ENCODE measurements around the gene GOLGA6L10. TPM values are rescaled to one million over a fixed set of nuclear protein-coding genes. Genes with fewer than 3 reads are reported as not detected.
"Not testable (repeated sequence)": the region's sequence is repeated elsewhere in the genome, so short reads cannot be mapped to it uniquely, and the experiment has no call there.

The GOLGA6L10 gene
- total and polyA plus RNA-seq, 7 experiments from 2014 or later = 0.04 to 3.8 (median 1.0) TPM

GRCh38 chr15:82364548-82364947, 15.3 kb upstream of the GOLGA6L10 start:
- H3K9me3 Mint-ChIP-seq; H3K27ac ChIP-seq (ENCODE audit: low read depth, low read length); intact Hi-C loops (cut with micrococcal nuclease); H3K4me3 ChIP-seq (ENCODE audit: low read length); H3K4me1 ChIP-seq (ENCODE audit: control insufficient read depth in 2 of 2, insufficient read depth in 2 of 2, low read length in 2 of 2); ATAC-seq; H3K27ac Mint-ChIP-seq; H3K4me1 Mint-ChIP-seq; CTCF ChIA-PET; H3K4me3 Mint-ChIP-seq; H3K27me3 ChIP-seq (ENCODE audit: control insufficient read depth in 2 of 2, insufficient read depth in 2 of 2, low read length in 2 of 2); H3K36me3 Mint-ChIP-seq; H3K9me3 ChIP-seq (ENCODE audit: control insufficient read depth in 2 of 3, low read length in 3 of 3); H3K27me3 Mint-ChIP-seq; POLR2A ChIA-PET; DNase-seq; H3K36me3 ChIP-seq (ENCODE audit: control insufficient read depth in 2 of 3, insufficient read depth in 3 of 3, low read length in 3 of 3): not testable (repeated sequence)

GRCh38 chr15:82362790-82363189, 13.5 kb upstream of the GOLGA6L10 start:
- H3K4me1 Mint-ChIP-seq; H3K9me3 Mint-ChIP-seq; H3K27ac Mint-ChIP-seq; CTCF ChIA-PET; H3K36me3 Mint-ChIP-seq; H3K4me3 ChIP-seq (ENCODE audit: low read length); ATAC-seq; H3K36me3 ChIP-seq (ENCODE audit: control insufficient read depth in 2 of 3, insufficient read depth in 3 of 3, low read length in 3 of 3); POLR2A ChIA-PET; H3K4me3 Mint-ChIP-seq; DNase-seq; H3K27me3 Mint-ChIP-seq; H3K27me3 ChIP-seq (ENCODE audit: control insufficient read depth in 2 of 2, insufficient read depth in 2 of 2, low read length in 2 of 2); H3K4me1 ChIP-seq (ENCODE audit: control insufficient read depth in 2 of 2, insufficient read depth in 2 of 2, low read length in 2 of 2); H3K9me3 ChIP-seq (ENCODE audit: control insufficient read depth in 2 of 3, low read length in 3 of 3); intact Hi-C loops (cut with micrococcal nuclease); H3K27ac ChIP-seq (ENCODE audit: low read depth, low read length): not testable (repeated sequence)

GRCh38 chr15:82360618-82361017, 11.3 kb upstream of the GOLGA6L10 start:
- H3K27ac Mint-ChIP-seq; H3K27me3 ChIP-seq (ENCODE audit: control insufficient read depth in 2 of 2, insufficient read depth in 2 of 2, low read length in 2 of 2); H3K27me3 Mint-ChIP-seq; DNase-seq; H3K4me3 ChIP-seq (ENCODE audit: low read length); H3K27ac ChIP-seq (ENCODE audit: low read depth, low read length); H3K9me3 Mint-ChIP-seq; CTCF ChIA-PET; POLR2A ChIA-PET; intact Hi-C loops (cut with micrococcal nuclease); H3K4me3 Mint-ChIP-seq; H3K36me3 Mint-ChIP-seq; H3K4me1 Mint-ChIP-seq; H3K9me3 ChIP-seq (ENCODE audit: control insufficient read depth in 2 of 3, low read length in 3 of 3); ATAC-seq; H3K36me3 ChIP-seq (ENCODE audit: control insufficient read depth in 2 of 3, insufficient read depth in 3 of 3, low read length in 3 of 3); H3K4me1 ChIP-seq (ENCODE audit: control insufficient read depth in 2 of 2, insufficient read depth in 2 of 2, low read length in 2 of 2): not testable (repeated sequence)

- H3K36me3 ChIP-seq (ENCODE audit: control insufficient read depth in 2 of 3, insufficient read depth in 3 of 3, low read length in 3 of 3); POLR2A ChIA-PET; intact Hi-C loops (cut with micrococcal nuclease); H3K4me1 ChIP-seq (ENCODE audit: control insufficient read depth in 2 of 2, insufficient read depth in 2 of 2, low read length in 2 of 2); H3K4me1 Mint-ChIP-seq; CTCF ChIA-PET; H3K27me3 ChIP-seq (ENCODE audit: control insufficient read depth in 2 of 2, insufficient read depth in 2 of 2, low read length in 2 of 2); ATAC-seq; H3K4me3 ChIP-seq (ENCODE audit: low read length); H3K27me3 Mint-ChIP-seq; H3K27ac Mint-ChIP-seq; H3K9me3 Mint-ChIP-seq; H3K36me3 Mint-ChIP-seq; H3K27ac ChIP-seq (ENCODE audit: low read depth, low read length); H3K9me3 ChIP-seq (ENCODE audit: control insufficient read depth in 2 of 3, low read length in 3 of 3); H3K4me3 Mint-ChIP-seq: not testable (repeated sequence)
- DNase-seq = peak in 5 of 9 donors; percentile 17 to 52 (median 33)
Observed at GRCh38 chr15:82355055-82355454, 5.8 kb upstream of the GOLGA6L10 start.

GRCh38 chr15:82354546-82354945, 5.3 kb upstream of the GOLGA6L10 start:
- H3K36me3 Mint-ChIP-seq; POLR2A ChIA-PET; H3K4me3 ChIP-seq (ENCODE audit: low read length); H3K27me3 ChIP-seq (ENCODE audit: control insufficient read depth in 2 of 2, insufficient read depth in 2 of 2, low read length in 2 of 2); H3K9me3 ChIP-seq (ENCODE audit: control insufficient read depth in 2 of 3, low read length in 3 of 3); H3K9me3 Mint-ChIP-seq; H3K27me3 Mint-ChIP-seq; H3K4me1 ChIP-seq (ENCODE audit: control insufficient read depth in 2 of 2, insufficient read depth in 2 of 2, low read length in 2 of 2); H3K4me3 Mint-ChIP-seq; H3K4me1 Mint-ChIP-seq; CTCF ChIA-PET; intact Hi-C loops (cut with micrococcal nuclease); H3K36me3 ChIP-seq (ENCODE audit: control insufficient read depth in 2 of 3, insufficient read depth in 3 of 3, low read length in 3 of 3); ATAC-seq; H3K27ac Mint-ChIP-seq; H3K27ac ChIP-seq (ENCODE audit: low read depth, low read length): not testable (repeated sequence)
- DNase-seq = peak in 1 of 9 donors; percentile 14

GRCh38 chr15:82347645-82348044, 1.6 kb downstream of the GOLGA6L10 start:
- DNase-seq; H3K4me3 Mint-ChIP-seq; H3K27me3 ChIP-seq (ENCODE audit: control insufficient read depth in 2 of 2, insufficient read depth in 2 of 2, low read length in 2 of 2); H3K36me3 Mint-ChIP-seq; H3K27ac ChIP-seq (ENCODE audit: low read depth, low read length); H3K36me3 ChIP-seq (ENCODE audit: control insufficient read depth in 2 of 3, insufficient read depth in 3 of 3, low read length in 3 of 3); H3K9me3 Mint-ChIP-seq; POLR2A ChIA-PET; H3K27ac Mint-ChIP-seq; H3K27me3 Mint-ChIP-seq; intact Hi-C loops (cut with micrococcal nuclease); H3K4me3 ChIP-seq (ENCODE audit: low read length); ATAC-seq; H3K4me1 ChIP-seq (ENCODE audit: control insufficient read depth in 2 of 2, insufficient read depth in 2 of 2, low read length in 2 of 2); CTCF ChIA-PET; H3K4me1 Mint-ChIP-seq; H3K9me3 ChIP-seq (ENCODE audit: control insufficient read depth in 2 of 3, low read length in 3 of 3): not testable (repeated sequence)

GRCh38 chr15:82345176-82345575, 4.1 kb downstream of the GOLGA6L10 start:
- H3K27me3 Mint-ChIP-seq; H3K36me3 ChIP-seq (ENCODE audit: control insufficient read depth in 2 of 3, insufficient read depth in 3 of 3, low read length in 3 of 3); H3K27ac ChIP-seq (ENCODE audit: low read depth, low read length); intact Hi-C loops (cut with micrococcal nuclease); H3K4me1 Mint-ChIP-seq; H3K4me3 ChIP-seq (ENCODE audit: low read length); H3K27me3 ChIP-seq (ENCODE audit: control insufficient read depth in 2 of 2, insufficient read depth in 2 of 2, low read length in 2 of 2); H3K9me3 ChIP-seq (ENCODE audit: control insufficient read depth in 2 of 3, low read length in 3 of 3); ATAC-seq; H3K4me1 ChIP-seq (ENCODE audit: control insufficient read depth in 2 of 2, insufficient read depth in 2 of 2, low read length in 2 of 2); H3K36me3 Mint-ChIP-seq; DNase-seq; CTCF ChIA-PET; H3K4me3 Mint-ChIP-seq; H3K27ac Mint-ChIP-seq; H3K9me3 Mint-ChIP-seq; POLR2A ChIA-PET: not testable (repeated sequence)

Data from naive thymus-derived CD4-positive, alpha-beta T cell (primary cell).